HepG2 (cell line): ENCODE results near the gene ASCL3. TPM values are rescaled to one million over a fixed set of nuclear protein-coding genes. Genes with fewer than 3 reads are reported as not detected.

Experiments used
- ATAC-seq: fragments of 200-7000 bp; cut with Tn5 transposase; 3 replicates; pipeline ENCODE4 v1.9.1; 2020; ENCODE audit warnings: mild to moderate bottlenecking, moderate library complexity
- BruUV-seq: library from RNA; stranded (reverse); fragments of 400-500 nt; replicated peaks from 2 replicates; lab custom pipeline; 2021; lab: Mats Ljungman, UMichigan
- CTCF ChIA-PET: fragments of 300-600 bp; formaldehyde crosslinking; extraction: SDS; loops from one replicate; lab custom pipeline; 2021; ENCODE audit warnings: low total read pairs, inconsistent platforms, low intra/inter-chr PET ratio; lab: Yijun Ruan, JAX
- POLR2A ChIA-PET: fragments of 350-600 bp; sonication (Branson Sonifier 250); formaldehyde crosslinking; loops from one replicate; lab custom pipeline; 2020; ENCODE audit warnings: antibody characterized with exemption, inconsistent platforms; lab: Yijun Ruan, JAX
- DNase-seq: peaks from one replicate; pipeline ENCODE4 v3.0.0-alpha.2; 2015; ENCODE audit warnings: low spot score
- FAIRE-seq: peaks from 3 replicates; lab custom pipeline; 2011; peaks lifted over from hg19 to GRCh38; lab: Jason Lieb, UNC
- H2AFZ ChIP-seq: one replicate; pipeline ENCODE4 v1.6.1; 2011; ENCODE audit warnings: low read length, inconsistent platforms
- H3K27ac ChIP-seq: fragments of 300-600 bp; 3 replicates; pipeline ENCODE4 v1.8.0; 2011; ENCODE audit warnings: mixed run types, mild to moderate bottlenecking, mixed read lengths, low read length, inconsistent platforms; ENCODE audit not compliant: insufficient read depth; ENCODE audit errors: extremely low read length
- H3K27me3 ChIP-seq, 2 experiments: fragments of 200-600 bp in 1 of 2; 2 replicates in 1 of 2; 3 replicates in 1 of 2; pipeline versions ENCODE4 v1.6.0 to v1.8.0; 2011; ENCODE audit warnings: low read length in 2 of 2, mild to moderate bottlenecking in 2 of 2, moderate library complexity in 2 of 2, inconsistent platforms in 1 of 2; ENCODE audit not compliant: insufficient read depth in 2 of 2, control insufficient read depth in 1 of 2
- H3K36me3 ChIP-seq, 2 experiments: fragments of 200-600 bp in 1 of 2; replicated peaks in 1 of 2; 2 replicates in 1 of 2; 3 replicates in 1 of 2; pipeline versions ENCODE4 v1.5.1 to v1.8.0; 2011; ENCODE audit warnings: low read length in 2 of 2, inconsistent platforms in 1 of 2; ENCODE audit not compliant: insufficient read depth in 2 of 2, control insufficient read depth in 1 of 2
- H3K4me1 ChIP-seq: 2 replicates; pipeline ENCODE4 v1.5.1; 2012; ENCODE audit warnings: low read length, inconsistent platforms; ENCODE audit not compliant: insufficient read depth
- H3K4me2 ChIP-seq: 2 replicates; pipeline ENCODE4 v1.6.0; 2011; ENCODE audit warnings: low read depth, low read length, inconsistent platforms
- H3K4me3 ChIP-seq, 3 experiments: fragments of 200-600 bp in 1 of 3; sonication (generic), shearing (Covaris generic) in 1 of 3; replicated peaks in 1 of 3; 2 replicates each; pipeline ENCODE4 v1.5.1; 2011 to 2016; ENCODE audit warnings: low read length in 3 of 3, inconsistent platforms in 2 of 3, low read depth in 2 of 3, mild to moderate bottlenecking in 2 of 3, control low read depth in 1 of 3, mixed read lengths in 1 of 3; ENCODE audit not compliant: insufficient read depth in 1 of 3
- H3K79me2 ChIP-seq: one replicate; pipeline ENCODE4 v1.6.1; 2011; ENCODE audit warnings: low read length, inconsistent platforms; ENCODE audit not compliant: insufficient read depth
- H3K9ac ChIP-seq: 2 replicates; pipeline ENCODE4 v1.6.0; 2011; ENCODE audit warnings: mild to moderate bottlenecking, low read depth, low read length, inconsistent platforms; ENCODE audit not compliant: insufficient read depth
- H3K9me3 ChIP-seq: 2 replicates; pipeline ENCODE4 v1.5.1; 2012; ENCODE audit warnings: mild to moderate bottlenecking, low read length
- H4K20me1 ChIP-seq: 2 replicates; pipeline ENCODE4 v1.6.0; 2011; ENCODE audit warnings: inconsistent platforms, mild to moderate bottlenecking, low read length, moderate library complexity; ENCODE audit not compliant: insufficient read depth
- ARID2 ChIP-seq: sonication (generic); formaldehyde crosslinking; IDR thresholded peaks from 2 replicates; pipeline ENCODE4 v1.8.1; 2022; ENCODE audit warnings: mild to moderate bottlenecking, missing genetic modification reagents, borderline replicate concordance
- FIP1L1 ChIP-seq: fragments of 200-400 bp; formaldehyde crosslinking; IDR thresholded peaks from 2 replicates; pipeline ENCODE4 v1.6.1; 2018; ENCODE audit warnings: low read depth, mild to moderate bottlenecking, low read length, moderate library complexity, borderline replicate concordance; ENCODE audit not compliant: insufficient read depth
- FOXP1 ChIP-seq, 2 experiments: fragments of 450-650 bp in 1 of 2; IDR thresholded peaks; 2 replicates each; pipeline ENCODE4 v1.6.1; 2017 to 2018; ENCODE audit warnings: antibody characterized with exemption in 1 of 2
- NBN ChIP-seq: fragments of 450-650 bp; conservative IDR thresholded peaks from 2 replicates; pipeline ENCODE4 v1.6.1; 2017
- RNF219 ChIP-seq: sonication (generic); formaldehyde crosslinking; IDR thresholded peaks from 2 replicates; pipeline ENCODE4 v1.5.0; 2020; ENCODE audit warnings: mild to moderate bottlenecking, missing genetic modification reagents
- TARDBP ChIP-seq: sonication (generic); formaldehyde crosslinking; IDR thresholded peaks from 2 replicates; pipeline ENCODE4 v1.8.0; 2022; ENCODE audit warnings: mild to moderate bottlenecking, missing genetic modification reagents
- TERF1 ChIP-seq: sonication (generic); formaldehyde crosslinking; IDR thresholded peaks from 2 replicates; pipeline ENCODE4 v1.8.0; 2022; ENCODE audit warnings: mild to moderate bottlenecking, missing genetic modification reagents, moderate library complexity
- THAP9 ChIP-seq: sonication (generic); formaldehyde crosslinking; IDR thresholded peaks from 2 replicates; pipeline ENCODE4; 2020; ENCODE audit warnings: missing genetic modification reagents, mild to moderate bottlenecking, borderline replicate concordance
- TRIM22 ChIP-seq: fragments of 450-650 bp; IDR thresholded peaks from 2 replicates; pipeline ENCODE4 v1.6.1; 2017
- YEATS2 ChIP-seq: sonication (generic); formaldehyde crosslinking; IDR thresholded peaks from 2 replicates; pipeline ENCODE4 v1.4.0; 2020; ENCODE audit warnings: missing genetic modification reagents, borderline replicate concordance
- ZNF382 ChIP-seq: sonication (generic); formaldehyde crosslinking; IDR thresholded peaks from 2 replicates; pipeline ENCODE4 v1.5.0; 2020; ENCODE audit warnings: missing genetic modification reagents, mild to moderate bottlenecking, borderline replicate concordance
- ZNF513 ChIP-seq: sonication (generic); formaldehyde crosslinking; conservative IDR thresholded peaks from 2 replicates; pipeline ENCODE4 v1.5.0; 2020; ENCODE audit warnings: missing genetic modification reagents
- ZNF747 ChIP-seq: sonication (generic); formaldehyde crosslinking; IDR thresholded peaks from 2 replicates; pipeline ENCODE4 v1.8.1; 2023; ENCODE audit warnings: missing genetic modification reagents, mild to moderate bottlenecking, borderline replicate concordance
- ZNF773 ChIP-seq: sonication (generic); formaldehyde crosslinking; IDR thresholded peaks from 2 replicates; pipeline ENCODE4 v1.4.0; 2020; ENCODE audit warnings: missing genetic modification reagents, borderline replicate concordance
- WGBS: methylation state at CpG from one replicate; pipeline ENCODE4 v1.1.6; 2017; ENCODE audit warnings: low lambda C conversion rate; 5-methylcytosine and 5-hydroxymethylcytosine counted together
- in situ Hi-C: cut with HindIII; loops from 2 replicates; pipeline ENCODE4 v1.10.0; 2017; ENCODE audit warnings: low pct_unique_long_range_greater_than_20kb; ENCODE audit not compliant: extremely low pct_ligation_motif_present
- intact Hi-C: fragments of 100-400 bp; cut with micrococcal nuclease; formaldehyde crosslinking; loops from one replicate; pipeline ENCODE4 v1.10.0; 2022; ENCODE audit not compliant: unreplicated experiment
- polyA plus RNA-seq, 8 experiments: library from polyadenylated mRNA; depleted of rRNA in 3 of 8; stranded (reverse) in 7 of 8; unstranded in 1 of 8; fragments of >200 nt; fragmentation: Illumina TruSeq in 4 of 8; extraction: Trizol in 4 of 8; gene quantifications; 2 replicates each; pipeline versions ENCODE4 v1.2.1 to v1.2.3, GENCODE V29; 2011 to 2016; ENCODE audit warnings: low read depth in 4 of 8, missing spikeins in 1 of 8, mixed read lengths in 1 of 8; ENCODE audit not compliant: insufficient read depth in 1 of 8
- total RNA-seq, 5 experiments: library from RNA; depleted of rRNA; stranded (reverse); fragments of >200 nt; fragmentation: Illumina TruSeq; extraction: Trizol; gene quantifications; 2 replicates each; pipeline ENCODE4 v1.2.3, GENCODE V29; 2016; ENCODE audit warnings: low read depth in 1 of 5

ASCL3 gene
- total and polyA plus RNA-seq, 2 of the 13 experiments (the other 11 are each of a cell fraction or from before 2014, with no cell fraction given) = not detected

GRCh38 chr11:8948886-8949285 lies 6.1 kb upstream of the ASCL3 start:
- no peaks in the 10 kb centered on the region for H3K9me3 ChIP-seq
- no TSS peak for BruUV-seq
- TF ChIP-seq ZNF382 (no peak), TARDBP (no peak), ARID2 (CRISPR knock-in tag) (no peak), ZNF747 (CRISPR knock-in tag) (no peak), TERF1 (CRISPR knock-in tag) (no peak), ZNF773 (CRISPR knock-in tag) (no peak), TRIM22 (no peak), ZNF513 (no peak), RNF219 (CRISPR knock-in tag) (no peak), FOXP1 (IDR thresholded peaks at IDR 0.05) (no peak), FOXP1 (CRISPR knock-in tag; IDR thresholded peaks at IDR 0.05) (no peak), YEATS2 (CRISPR knock-in tag) (no peak), NBN (no peak), THAP9 (no peak), FIP1L1 (no peak)
- TF ChIP-seq, all 625 proteins: peak for 0
- Histone ChIP-seq H3K4me1 (no peaks in the 10 kb centered on the region), H3K27ac (no peak overlapping the region), H4K20me1 (no peaks in the 10 kb centered on the region), H3K4me2 (no peak overlapping the region), H2AFZ (no peak overlapping the region), H3K36me3 (peaks cover 10 to 18% of the 10 kb centered on the region in 2 experiments; a peak in 4 of 5 replicates), H3K27me3 (no peaks in the 10 kb centered on the region), H3K4me3 (no peak overlapping the region), H3K79me2 (no peaks in the 10 kb centered on the region), H3K9ac (no peak overlapping the region)
- WGBS = 100% methylated on average over 3 of the region's 3 CpGs
- ChIA-PET POLR2A (interaction anchor here (0.5 kb wide), 1 partner anchor 9 kb away, joined by 3 read pairs; no protein-coding TSS in a partner anchor), CTCF (no interaction called here)
- in situ Hi-C loops (no loop called here), intact Hi-C loops (no loop called here)
- DNase-seq (no peak), ATAC-seq (no peak), FAIRE-seq (no peak)
